HG02973 (cell line): ENCODE measurements around the gene SLAIN1.
A peak's percentile ranks its signal among the peaks of the same experiment; 100 is the strongest.

Experiments used
- ATAC-seq: cut with Tn5 transposase; IDR thresholded peaks from one replicate; pipeline ENCODE4 v1.9.1; 2021; ENCODE audit warnings: moderate library complexity; ENCODE audit not compliant: unreplicated experiment

Gene SLAIN1

GRCh38 chr13:77703408-77703807 is 5.9 kb downstream of the SLAIN1 start:
- ATAC-seq, result no peak

GRCh38 chr13:77714119-77714755 is 16.8 kb downstream of the SLAIN1 start:
- peak; percentile 68 for ATAC-seq

DNA sequence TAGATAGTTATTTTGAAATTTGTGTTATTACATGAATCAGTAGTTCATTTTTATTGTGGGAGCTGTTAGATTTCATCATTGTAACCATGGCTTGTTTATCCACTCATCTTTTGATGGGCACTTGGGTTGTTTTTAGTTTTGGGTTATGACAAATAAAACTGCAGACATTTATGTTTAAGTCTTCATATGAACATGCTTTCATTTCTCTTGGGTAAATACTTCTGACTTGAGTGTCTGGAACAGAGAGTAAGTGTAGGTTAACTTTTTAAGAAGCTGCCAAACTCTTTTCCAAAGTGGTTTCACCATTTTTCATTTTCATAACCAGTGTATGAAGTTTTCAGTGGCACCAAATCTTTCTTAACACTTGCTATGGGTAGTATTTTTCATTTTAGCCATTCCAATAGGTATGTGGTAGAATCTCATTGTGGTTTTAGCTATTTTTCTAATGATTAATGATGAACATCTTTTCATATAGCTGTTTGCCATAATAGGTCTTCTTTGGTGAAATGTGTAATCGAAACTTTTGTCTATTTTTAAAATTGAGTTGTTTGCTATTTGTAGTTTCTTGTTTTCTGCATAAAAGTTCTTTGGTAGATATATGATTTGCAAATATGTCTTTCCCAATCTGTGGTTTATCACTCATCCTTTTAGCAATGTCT is 17.9 kb downstream of the SLAIN1 start:
- ATAC-seq, result no peak

GRCh38 chr13:77716692-77717091 is 19.2 kb downstream of the SLAIN1 start:
- no peak for ATAC-seq

DNA sequence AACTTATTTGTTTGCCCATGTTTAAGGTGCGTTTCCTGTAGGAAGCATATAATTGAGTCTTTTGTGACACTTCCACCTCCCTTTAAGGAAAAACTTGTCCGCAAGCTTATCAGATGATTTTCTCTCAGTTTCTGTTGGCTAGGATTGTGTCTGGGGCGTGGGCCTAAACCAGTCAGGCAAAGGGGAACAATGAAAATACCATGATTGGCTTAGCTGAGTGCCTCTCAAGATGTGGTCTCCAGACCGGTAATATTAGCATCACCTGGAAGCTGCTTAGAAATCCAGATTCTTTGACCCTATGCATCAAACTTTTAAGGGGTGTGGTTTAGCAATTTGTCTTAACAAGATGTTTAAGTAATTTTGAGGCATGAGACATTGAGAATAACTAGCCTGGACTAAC is 20.0 kb downstream of the SLAIN1 start:
- ATAC-seq, result no peak

- ATAC-seq, result no peak
Measured at GRCh38 chr13:77719128-77719527, 21.6 kb downstream of the SLAIN1 start.

DNA sequence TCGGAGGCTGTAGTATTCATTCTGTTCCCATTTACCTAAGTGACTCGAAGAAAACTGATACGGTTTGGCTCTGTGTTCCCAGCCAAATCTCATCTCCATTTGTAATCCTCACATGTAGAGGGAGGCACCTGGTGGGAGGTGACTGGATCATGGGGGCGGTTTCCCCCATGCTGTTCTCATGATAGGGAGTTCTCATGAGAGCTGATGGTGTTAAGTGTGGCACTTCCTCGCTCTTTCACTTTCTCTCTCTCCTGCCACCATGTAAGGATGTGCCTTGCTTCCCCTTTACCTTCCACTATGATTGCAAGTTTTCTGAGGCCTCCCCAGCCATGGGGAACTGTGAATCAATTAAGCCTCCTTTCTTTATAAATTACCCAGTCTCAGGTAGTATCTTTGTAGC is 23.5 kb downstream of the SLAIN1 start:
- no peak for ATAC-seq

DNA sequence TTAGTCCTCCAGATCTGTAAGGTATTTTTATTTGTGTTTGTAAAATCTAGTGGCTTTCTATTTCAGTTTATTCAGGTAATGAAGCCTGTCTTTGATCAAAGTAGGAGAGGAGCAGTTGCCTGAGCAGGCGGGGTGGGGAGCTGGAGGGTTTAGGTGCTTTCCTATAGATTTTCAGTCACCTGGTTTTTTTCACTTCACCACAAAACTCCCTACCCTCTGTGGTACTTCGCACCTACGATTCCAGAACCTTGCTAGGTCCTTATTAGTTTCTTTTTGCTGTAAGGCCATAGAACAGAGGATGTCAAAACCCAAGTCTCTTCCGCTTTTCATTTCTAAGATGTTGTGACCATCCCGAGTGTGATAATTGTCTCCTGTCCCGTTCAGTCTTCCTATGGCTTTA is 26.6 kb downstream of the SLAIN1 start:
- peak; percentile 78 for ATAC-seq

DNA sequence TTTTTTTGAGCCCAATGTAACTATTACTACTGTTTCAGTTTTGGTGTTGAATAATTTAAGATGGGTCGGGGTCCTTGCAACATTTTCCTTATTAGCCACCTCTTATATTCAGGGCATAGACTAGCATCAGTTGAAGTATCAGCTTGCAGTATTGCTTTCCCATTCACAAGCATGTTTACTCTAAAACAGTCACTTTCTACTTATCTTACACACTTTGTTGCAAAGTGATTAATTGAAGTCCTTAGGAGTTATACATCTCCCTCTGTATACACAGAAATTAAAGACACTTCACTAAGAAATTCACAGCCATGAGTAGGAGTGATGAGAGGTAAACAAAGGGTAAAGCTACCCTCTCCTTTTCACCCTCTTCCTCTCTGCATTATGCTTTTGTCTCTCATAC is 27.6 kb downstream of the SLAIN1 start:
- ATAC-seq, result no peak

GRCh38 chr13:77728265-77729125 is 31.0 kb downstream of the SLAIN1 start:
- ATAC-seq, result no peak

DNA sequence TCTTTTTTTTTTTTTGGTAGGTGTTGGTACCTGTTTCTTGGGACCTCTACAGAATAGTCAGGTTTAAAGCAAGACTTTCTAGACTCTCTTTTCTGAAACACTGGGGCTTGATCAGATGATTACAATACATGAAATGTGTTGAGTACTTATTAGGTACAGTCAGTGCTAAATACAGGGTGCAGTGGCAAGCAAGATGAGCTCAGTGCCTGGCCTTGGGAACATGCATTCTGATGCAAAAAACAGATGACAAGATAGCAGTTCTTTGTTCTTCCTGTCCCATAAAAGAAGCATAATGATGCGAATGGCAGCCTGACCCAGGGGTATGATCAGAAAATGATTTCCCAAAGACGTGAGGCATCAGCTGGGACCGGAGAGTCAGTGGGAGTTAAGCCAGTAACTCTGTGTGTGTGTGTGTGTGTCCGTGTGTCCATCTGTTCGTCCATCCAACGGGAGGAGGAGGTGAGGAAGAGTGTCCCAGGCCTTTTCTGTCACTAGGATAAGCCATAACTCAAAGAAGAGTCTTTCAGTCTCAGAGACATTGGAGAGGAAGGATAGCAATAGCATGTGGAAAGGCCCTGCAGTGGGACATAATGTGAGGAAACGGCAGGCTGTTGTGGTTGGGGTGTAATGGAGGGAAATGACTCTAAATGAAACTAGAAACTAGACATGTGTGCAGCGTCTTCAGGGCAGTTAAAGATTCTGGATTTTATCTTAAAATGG is 32.2 kb downstream of the SLAIN1 start:
- ATAC-seq, result peak; percentile 98

- no peak for ATAC-seq
Measured at GRCh38 chr13:77730572-77730971, 33.1 kb downstream of the SLAIN1 start.

GRCh38 chr13:77732287-77732686 is 34.8 kb downstream of the SLAIN1 start:
- ATAC-seq, result no peak

GRCh38 chr13:77733674-77734073 is 36.2 kb downstream of the SLAIN1 start:
- ATAC-seq, result no peak

DNA sequence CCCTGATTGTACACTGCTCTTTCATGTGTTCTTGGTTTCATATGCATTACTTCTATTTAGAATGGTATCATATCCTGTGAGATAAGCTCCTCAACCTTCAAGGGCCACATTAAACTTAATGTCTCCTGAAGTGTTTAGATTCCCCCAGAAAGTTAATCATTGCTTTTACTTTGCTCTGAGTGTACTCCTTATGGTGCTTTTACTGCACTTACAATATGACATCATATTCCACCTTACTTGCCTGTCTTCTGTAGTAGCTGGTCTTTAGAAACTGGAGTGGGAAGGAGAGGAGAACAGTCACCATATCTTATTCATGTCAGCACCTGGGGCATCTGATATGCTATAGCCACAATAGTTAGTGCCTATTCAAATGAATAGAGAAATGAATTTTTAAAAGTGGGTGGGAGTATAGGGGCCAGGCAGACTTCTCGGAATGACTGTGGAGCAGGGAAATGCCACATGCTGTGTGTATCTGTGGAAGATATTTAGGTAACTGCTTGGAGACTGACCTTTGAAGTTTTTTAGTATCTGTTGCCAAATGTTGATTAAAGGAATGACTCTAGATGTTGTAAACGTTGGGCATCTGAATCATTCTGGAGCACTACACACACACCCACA is 40.2 kb downstream of the SLAIN1 start:
- ATAC-seq, result peak; percentile 89

- ATAC-seq, result no peak
Measured at GRCh38 chr13:77740097-77740735, 42.7 kb downstream of the SLAIN1 start.

GRCh38 chr13:77740931-77741596 is 43.6 kb downstream of the SLAIN1 start:
- no peak for ATAC-seq

GRCh38 chr13:77741597-77741972 is 44.1 kb downstream of the SLAIN1 start:
- ATAC-seq, result no peak

GRCh38 chr13:77742801-77743200 is 45.3 kb downstream of the SLAIN1 start:
- ATAC-seq, result no peak

- no peak for ATAC-seq
Measured at GRCh38 chr13:77745784-77746183, 48.3 kb downstream of the SLAIN1 start.
